HG02870 (cell line): ENCODE measurements around the gene PIK3CG.

ENCODE experiments used
- ATAC-seq: cut with Tn5 transposase; IDR thresholded peaks from one replicate; pipeline ENCODE4 v1.9.1; 2021; ENCODE audit warnings: mild to moderate bottlenecking, moderate library complexity; ENCODE audit not compliant: unreplicated experiment

PIK3CG gene

GRCh38 chr7:106858618-106859532, 6.2 kb upstream of the PIK3CG start:
- ATAC-seq = no peak

DNA sequence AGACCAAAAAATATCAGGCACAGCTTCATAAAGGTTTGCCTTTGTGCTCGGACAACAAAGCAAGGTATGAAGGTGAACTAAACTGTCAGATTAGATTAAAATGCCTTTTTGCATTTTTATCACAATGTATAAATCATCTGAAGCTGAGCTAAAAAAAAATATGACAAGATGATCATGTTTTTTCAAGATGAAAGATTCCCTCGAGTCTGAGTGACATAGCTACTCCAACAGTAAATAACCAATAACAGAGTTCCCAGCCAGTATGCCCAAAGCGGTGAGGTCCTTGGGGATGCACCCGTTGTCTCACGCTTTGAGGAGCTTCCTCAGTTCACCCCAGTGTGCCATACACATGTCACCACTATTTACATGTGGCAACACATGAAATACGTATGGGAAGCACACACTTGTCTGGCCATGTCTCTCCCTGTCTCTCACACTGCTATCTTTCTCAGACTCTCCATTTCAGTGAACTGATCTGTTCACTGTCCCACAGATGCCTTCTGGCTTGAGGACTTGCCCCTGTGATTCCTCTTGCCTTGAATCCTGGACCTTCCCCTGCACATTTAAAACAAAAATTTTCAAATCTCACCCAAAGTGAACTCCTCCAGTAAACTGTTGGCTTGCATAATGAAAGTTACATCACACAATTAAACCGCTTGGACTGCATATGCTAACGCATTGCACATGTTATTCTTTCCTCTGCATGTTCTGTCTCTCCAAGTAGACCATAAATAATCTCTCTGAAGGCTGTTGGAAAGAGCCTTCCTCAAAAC, 2.6 kb upstream of the PIK3CG start:
- no peak for ATAC-seq

- no peak for ATAC-seq
Observed at GRCh38 chr7:106863274-106863997, 1.6 kb upstream of the PIK3CG start.

DNA sequence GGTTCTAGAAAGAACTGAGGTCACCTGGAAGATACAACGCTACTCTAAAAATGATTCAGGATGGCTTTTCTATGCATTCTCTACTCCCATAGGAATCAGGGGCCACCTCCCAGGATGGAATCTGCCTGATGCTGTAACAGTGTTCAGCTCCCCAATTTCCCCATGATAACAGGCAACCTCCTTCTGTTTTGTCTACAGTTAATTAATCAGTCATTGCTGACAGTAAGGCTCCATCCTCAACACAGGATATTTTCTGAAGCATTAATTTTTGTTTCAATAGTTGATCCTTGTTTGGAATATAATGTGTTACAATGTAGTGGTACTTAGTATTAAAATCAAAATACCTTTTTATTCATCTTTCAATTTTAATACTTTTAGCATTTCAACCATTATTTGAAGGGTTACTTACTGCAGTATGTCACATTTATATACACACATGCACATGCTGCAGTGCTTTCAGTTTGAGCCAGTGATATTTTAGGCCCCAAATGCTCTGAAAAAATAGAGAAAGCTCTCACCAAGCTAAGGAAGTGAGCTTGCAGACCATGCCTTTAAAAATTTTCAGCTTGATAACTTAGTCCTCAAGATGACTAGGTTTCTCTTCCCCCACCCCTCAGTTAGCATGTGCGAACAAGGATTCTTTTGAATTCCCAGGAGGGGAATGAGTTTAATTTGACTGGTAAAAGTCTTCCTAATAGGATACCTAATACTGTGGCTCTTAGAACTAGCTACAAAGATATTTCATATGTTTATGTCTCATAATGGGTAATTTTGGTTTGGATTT, 592 bp upstream of the PIK3CG start:
- ATAC-seq = peak; percentile 41

- no peak for ATAC-seq
Observed at GRCh38 chr7:106866298-106867281, 1.5 kb downstream of the PIK3CG start.

- no peak for ATAC-seq
Observed at GRCh38 chr7:106867641-106868351, 2.7 kb downstream of the PIK3CG start.

GRCh38 chr7:106868364-106868763, 3.3 kb downstream of the PIK3CG start:
- no peak for ATAC-seq

- no peak for ATAC-seq
Observed at GRCh38 chr7:106869954-106870353, 4.9 kb downstream of the PIK3CG start.

DNA sequence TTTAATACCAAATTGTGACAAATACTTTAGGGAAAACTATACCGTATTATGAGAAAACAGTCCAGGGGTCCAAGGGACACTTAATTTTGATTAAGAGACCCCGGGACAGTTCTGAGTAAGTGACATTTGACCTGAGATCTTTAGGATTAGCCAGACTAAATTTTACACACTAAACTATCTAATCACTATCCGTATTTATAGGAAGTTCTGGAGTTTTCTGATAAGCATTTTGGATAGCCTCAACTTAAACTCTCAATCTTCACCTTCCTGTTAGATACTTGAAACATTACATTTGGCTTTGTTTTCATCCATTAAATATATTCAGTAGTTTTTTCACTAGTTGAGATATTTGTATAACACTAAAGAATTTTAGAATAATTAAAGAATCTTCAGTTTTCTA, 5.4 kb downstream of the PIK3CG start:
- ATAC-seq = no peak

DNA sequence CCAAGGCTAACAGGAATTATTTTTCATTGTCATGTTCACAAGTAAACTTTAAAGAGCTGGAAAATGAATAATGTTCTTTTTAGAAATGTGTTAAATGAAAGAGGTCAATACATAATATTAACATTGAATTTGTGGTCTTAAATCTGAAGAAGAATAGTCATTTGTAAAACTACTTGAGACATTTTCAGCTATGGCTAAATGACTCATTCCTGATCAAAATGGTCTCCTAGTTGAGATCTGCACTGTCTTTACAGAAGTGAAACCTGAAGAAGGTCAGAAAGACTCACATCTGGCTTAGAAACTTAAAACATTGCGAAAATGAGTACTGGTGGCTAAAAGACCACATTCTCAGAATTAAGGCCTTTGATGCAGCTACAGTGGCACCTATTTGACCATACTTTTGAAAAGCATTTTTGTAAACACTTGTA, 5.9 kb downstream of the PIK3CG start:
- peak; percentile 95 for ATAC-seq

DNA sequence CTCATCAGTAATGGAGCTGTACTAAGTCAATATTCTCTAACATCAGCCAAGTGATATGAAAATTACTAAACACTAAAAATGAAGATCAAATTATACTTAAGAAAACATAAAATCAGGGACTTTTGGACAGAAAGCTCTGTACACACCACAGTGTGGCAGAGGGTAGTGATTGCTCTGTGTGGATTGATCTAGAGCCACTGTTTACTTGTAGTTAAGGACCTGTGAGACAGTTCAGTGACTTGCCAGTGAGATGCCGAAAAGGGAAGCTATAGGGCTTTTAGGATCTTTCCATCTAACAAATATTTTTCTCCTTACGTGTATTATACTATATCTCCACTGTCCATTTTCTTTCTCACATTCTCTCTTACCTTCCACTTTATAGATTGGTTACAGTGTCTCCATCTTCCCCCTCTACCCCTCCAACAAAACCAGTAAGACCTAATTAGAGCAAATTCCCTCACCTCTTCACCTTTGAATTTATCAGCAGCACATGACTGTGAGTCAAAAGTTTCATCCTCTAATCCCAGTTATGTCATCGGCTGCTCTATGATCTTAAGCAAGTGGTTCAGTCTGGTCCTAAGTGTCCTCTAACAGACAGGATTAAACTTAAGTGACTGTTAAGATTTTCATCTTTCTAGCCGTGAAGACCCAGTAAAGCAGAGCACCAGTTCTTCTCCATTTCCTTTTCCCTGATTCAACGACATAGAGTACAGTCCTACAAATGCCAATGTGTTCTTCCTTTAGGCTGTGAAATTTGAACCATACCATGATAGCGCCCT, 6.9 kb downstream of the PIK3CG start:
- no peak for ATAC-seq

DNA sequence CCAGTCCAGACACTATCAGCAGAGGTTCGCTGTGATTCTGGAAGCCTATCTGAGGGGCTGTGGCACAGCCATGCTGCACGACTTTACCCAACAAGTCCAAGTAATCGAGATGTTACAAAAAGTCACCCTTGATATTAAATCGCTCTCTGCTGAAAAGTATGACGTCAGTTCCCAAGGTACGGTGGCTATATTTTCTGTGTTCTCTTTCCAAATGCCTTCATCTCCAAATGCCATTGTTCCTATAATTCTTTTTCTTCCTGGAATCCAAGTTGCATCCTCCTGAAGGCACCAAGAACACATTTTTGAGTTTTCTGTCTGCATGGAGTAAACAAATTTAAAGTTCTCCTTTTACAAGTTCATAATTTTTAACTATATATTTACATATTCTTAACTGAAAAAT, 7.7 kb downstream of the PIK3CG start:
- ATAC-seq = no peak

- no peak for ATAC-seq
Observed at GRCh38 chr7:106874076-106874475, 9.0 kb downstream of the PIK3CG start.

GRCh38 chr7:106875508-106875907, 10.4 kb downstream of the PIK3CG start:
- ATAC-seq = no peak

GRCh38 chr7:106878748-106879439, 13.8 kb downstream of the PIK3CG start:
- no peak for ATAC-seq

GRCh38 chr7:106881984-106882383, 16.9 kb downstream of the PIK3CG start:
- ATAC-seq = no peak

GRCh38 chr7:106883456-106884026, 18.5 kb downstream of the PIK3CG start:
- no peak for ATAC-seq
